NCI-H82 treated with DMSO at 0.1 percent for 48 hours (cell line): ENCODE data around the gene CLDN8.

ENCODE experiments used
- DNase-seq: peaks from one replicate; lab custom pipeline; 2025; ENCODE audit not compliant: unreplicated experiment; lab: John Stamatoyannopoulos, UW

The CLDN8 gene

GRCh38 chr21:30216041-30216723 lies at the start of gene CLDN8:
CLDN8 (minus strand) TSS chr21:30216097; CDS start chr21:30215925, 172 bp downstream.
- no peak for DNase-seq

- DNase-seq, result peak; percentile 5
Measured at GRCh38 chr21:30257773-30258172, 41.9 kb upstream of the CLDN8 start.

- DNase-seq, result no peak
Measured at GRCh38 chr21:30256100-30256499, 40.2 kb upstream of the CLDN8 start.

- DNase-seq, result no peak
Measured at GRCh38 chr21:30255679-30256078, 39.8 kb upstream of the CLDN8 start.

- DNase-seq, result no peak
Measured at GRCh38 chr21:30251781-30252180, 35.9 kb upstream of the CLDN8 start.

- DNase-seq, result no peak
Measured at GRCh38 chr21:30249936-30250335, 34.0 kb upstream of the CLDN8 start.

- no peak for DNase-seq
Measured at GRCh38 chr21:30248844-30249243, 32.9 kb upstream of the CLDN8 start.

- no peak for DNase-seq
Measured at GRCh38 chr21:30245061-30245460, 29.2 kb upstream of the CLDN8 start.

- DNase-seq, result no peak
Measured at GRCh38 chr21:30243691-30244090, 27.8 kb upstream of the CLDN8 start.

- DNase-seq, result no peak
Measured at GRCh38 chr21:30240661-30241060, 24.8 kb upstream of the CLDN8 start.

- DNase-seq, result no peak
Measured at GRCh38 chr21:30238168-30238567, 22.3 kb upstream of the CLDN8 start.

- DNase-seq, result no peak
Measured at GRCh38 chr21:30234643-30235042, 18.7 kb upstream of the CLDN8 start.

- DNase-seq, result no peak
Measured at GRCh38 chr21:30234050-30234449, 18.2 kb upstream of the CLDN8 start.

- no peak for DNase-seq
Measured at GRCh38 chr21:30233228-30234020, 17.5 kb upstream of the CLDN8 start.

GRCh38 chr21:30232011-30232410 lies 16.1 kb upstream of the CLDN8 start:
- no peak for DNase-seq

GRCh38 chr21:30227633-30228404 lies 11.9 kb upstream of the CLDN8 start:
- DNase-seq, result no peak

GRCh38 chr21:30227128-30227527 lies 11.2 kb upstream of the CLDN8 start:
- DNase-seq, result no peak

GRCh38 chr21:30223596-30223995 lies 7.7 kb upstream of the CLDN8 start:
- no peak for DNase-seq

- no peak for DNase-seq
Measured at GRCh38 chr21:30222724-30223123, 6.8 kb upstream of the CLDN8 start.

GRCh38 chr21:30211071-30211470 lies 4.8 kb downstream of the CLDN8 start:
- no peak for DNase-seq

- no peak for DNase-seq
Measured at GRCh38 chr21:30209601-30210000, 6.3 kb downstream of the CLDN8 start.

- no peak for DNase-seq
Measured at GRCh38 chr21:30207252-30207579, 8.7 kb downstream of the CLDN8 start.
